ENCODE measurements around the gene TWF1. TPM values are rescaled to one million over a fixed set of nuclear protein-coding genes. Genes with fewer than 3 reads are reported as not detected.
"Not testable (repeated sequence)": the region's sequence is repeated elsewhere in the genome, so short reads cannot be mapped to it uniquely, and the experiment has no call there.

TWF1 gene
- 65.7 TPM for total RNA-seq
- polyA plus RNA-seq: 10 to 100 TPM; 16.8 to 26.9 (median 19.8) TPM

- Histone ChIP-seq H3K4me3 (ENCODE audit: low read depth, low read length) (peak within 1 kb of the TSS; percentile 96), H3K4me1 (ENCODE audit: control insufficient read depth, insufficient read depth, low read length, poor library complexity, severe bottlenecking) (peaks cover 31% of the 10 kb centered on the region), H3K9me3 (ENCODE audit: control insufficient read depth in 2 of 2, low read length in 2 of 2) (no peaks in the 10 kb centered on the region), H3K36me3 (ENCODE audit: control insufficient read depth, insufficient read depth, low read length) (peaks cover 14% of the 10 kb centered on the region), H3K27ac (ENCODE audit: insufficient read depth, low read length, poor library complexity, severe bottlenecking) (peak within 1 kb of the TSS; percentile 93), H3K27me3 (ENCODE audit: control insufficient read depth, insufficient read depth, low read length) (no peaks in the 10 kb centered on the region)
- Mint-ChIP-seq H3K4me3 (peak within 1 kb of the TSS; percentile 99 to 100 (median 100)), H3K36me3 (peaks cover 6% of the 10 kb centered on the region), H3K27ac (peak within 1 kb of the TSS; percentile 99 to 100 (median 100)), H3K9me3 (peaks cover 0 to 2% (median 0%) of the 10 kb centered on the region in 7 donors), H3K4me1 (peaks cover 23 to 42% (median 36%) of the 10 kb centered on the region in 4 donors), H3K27me3 (peaks cover 11% of the 10 kb centered on the region)
- peak; percentile 92 to 95 for ATAC-seq (ENCODE audit: low read depth in 2 of 2)
- peak; percentile 79 to 90 (median 89) for DNase-seq
Observed at GRCh38 chr12:43805860-43806736, at the start of gene TWF1. TSS of gene TWF1 (minus strand) at chr12:43806317. CDS start at chr12:43806245, 72 bp downstream.

GRCh38 chr12:43852744-43853143 is 46.6 kb upstream of the TWF1 start:
- Histone ChIP-seq H3K36me3 (ENCODE audit: control insufficient read depth, insufficient read depth, low read length) (no peaks in the 10 kb centered on the region), H3K27ac (ENCODE audit: insufficient read depth, low read length, poor library complexity, severe bottlenecking) (no peak overlapping the region), H3K9me3 (ENCODE audit: control insufficient read depth in 2 of 2, low read length in 2 of 2) (no peaks in the 10 kb centered on the region), H3K27me3 (ENCODE audit: control insufficient read depth, insufficient read depth, low read length) (no peaks in the 10 kb centered on the region), H3K4me1 (ENCODE audit: control insufficient read depth, insufficient read depth, low read length, poor library complexity, severe bottlenecking) (no peaks in the 10 kb centered on the region), H3K4me3 (ENCODE audit: low read depth, low read length) (no peak overlapping the region)
- Mint-ChIP-seq H3K36me3 (peaks cover 23% of the 10 kb centered on the region), H3K4me3 (no peak overlapping the region), H3K9me3 (peaks cover 0 to 3% (median 2%) of the 10 kb centered on the region in 7 donors), H3K27me3 (no peaks in the 10 kb centered on the region), H3K27ac (no peak overlapping the region), H3K4me1 (peaks cover 0 to 8% (median 2%) of the 10 kb centered on the region in 4 donors)
- ATAC-seq (ENCODE audit: low read depth in 2 of 2): no peak
- no peak for DNase-seq

- Histone ChIP-seq H3K27me3 (ENCODE audit: control insufficient read depth, insufficient read depth, low read length) (no peaks in the 10 kb centered on the region), H3K4me1 (ENCODE audit: control insufficient read depth, insufficient read depth, low read length, poor library complexity, severe bottlenecking) (no peaks in the 10 kb centered on the region), H3K4me3 (ENCODE audit: low read depth, low read length) (no peak overlapping the region), H3K27ac (ENCODE audit: insufficient read depth, low read length, poor library complexity, severe bottlenecking) (no peak overlapping the region), H3K36me3 (ENCODE audit: control insufficient read depth, insufficient read depth, low read length) (no peaks in the 10 kb centered on the region), H3K9me3 (ENCODE audit: control insufficient read depth in 2 of 2, low read length in 2 of 2) (no peaks in the 10 kb centered on the region)
- Mint-ChIP-seq H3K4me3 (no peak overlapping the region), H3K36me3 (peaks cover 37% of the 10 kb centered on the region), H3K4me1 (peaks cover 0 to 14% (median 5%) of the 10 kb centered on the region in 4 donors), H3K27ac (no peak overlapping the region), H3K9me3 (peaks cover 0 to 13% (median 4%) of the 10 kb centered on the region in 7 donors), H3K27me3 (no peaks in the 10 kb centered on the region)
- DNase-seq (no peak), ATAC-seq (ENCODE audit: low read depth in 2 of 2) (no peak)
Observed at GRCh38 chr12:43848786-43849185, 42.7 kb upstream of the TWF1 start.

GRCh38 chr12:43848226-43848507 is 42.0 kb upstream of the TWF1 start:
- H3K36me3 Mint-ChIP-seq: peaks cover 36% of the 10 kb centered on the region
- DNase-seq (no peak), ATAC-seq (ENCODE audit: low read depth in 2 of 2) (no peak)
- peaks cover 0 to 13% (median 4%) of the 10 kb centered on the region in 7 donors for H3K9me3 Mint-ChIP-seq
- H3K27me3 Mint-ChIP-seq: no peaks in the 10 kb centered on the region
- H3K27me3 ChIP-seq (ENCODE audit: control insufficient read depth, insufficient read depth, low read length): no peaks in the 10 kb centered on the region
- peaks cover 0 to 14% (median 4%) of the 10 kb centered on the region in 4 donors for H3K4me1 Mint-ChIP-seq
- H3K27ac Mint-ChIP-seq: no peak overlapping the region
- no peak overlapping the region for H3K4me3 ChIP-seq (ENCODE audit: low read depth, low read length)
- H3K4me3 Mint-ChIP-seq: no peak overlapping the region
- no peak overlapping the region for H3K27ac ChIP-seq (ENCODE audit: insufficient read depth, low read length, poor library complexity, severe bottlenecking)
- H3K4me1 ChIP-seq (ENCODE audit: control insufficient read depth, insufficient read depth, low read length, poor library complexity, severe bottlenecking): no peaks in the 10 kb centered on the region
- H3K36me3 ChIP-seq (ENCODE audit: control insufficient read depth, insufficient read depth, low read length): no peaks in the 10 kb centered on the region
- no peaks in the 10 kb centered on the region for H3K9me3 ChIP-seq (ENCODE audit: control insufficient read depth in 2 of 2, low read length in 2 of 2)

GRCh38 chr12:43847425-43848225 is 41.5 kb upstream of the TWF1 start:
- not testable (repeated sequence) for ATAC-seq (ENCODE audit: low read depth in 2 of 2)
- H3K36me3 Mint-ChIP-seq: peaks cover 32% of the 10 kb centered on the region

GRCh38 chr12:43842259-43842658 is 36.1 kb upstream of the TWF1 start:
- Mint-ChIP-seq H3K27ac (peak overlapping the region in 1 of 3 donors; percentile 2), H3K4me1 (peaks cover 4 to 19% (median 11%) of the 10 kb centered on the region in 4 donors)

More at GRCh38 chr12:43847425-43848225, 41.5 kb upstream of the TWF1 start:
- DNase-seq; H3K4me1 ChIP-seq (ENCODE audit: control insufficient read depth, insufficient read depth, low read length, poor library complexity, severe bottlenecking); H3K27ac Mint-ChIP-seq; H3K27me3 ChIP-seq (ENCODE audit: control insufficient read depth, insufficient read depth, low read length); H3K27ac ChIP-seq (ENCODE audit: insufficient read depth, low read length, poor library complexity, severe bottlenecking); H3K27me3 Mint-ChIP-seq; H3K9me3 ChIP-seq (ENCODE audit: control insufficient read depth in 2 of 2, low read length in 2 of 2); H3K4me3 ChIP-seq (ENCODE audit: low read depth, low read length); H3K36me3 ChIP-seq (ENCODE audit: control insufficient read depth, insufficient read depth, low read length); H3K4me3 Mint-ChIP-seq: not testable (repeated sequence)
- Mint-ChIP-seq H3K4me1 (peaks cover 0 to 14% (median 3%) of the 10 kb centered on the region in 4 donors), H3K9me3 (peaks cover 0 to 13% (median 4%) of the 10 kb centered on the region in 7 donors)

GRCh38 chr12:43841253-43841652 is 35.1 kb upstream of the TWF1 start:
- H3K9me3 ChIP-seq (ENCODE audit: control insufficient read depth in 2 of 2, low read length in 2 of 2): no peaks in the 10 kb centered on the region
- H3K27me3 Mint-ChIP-seq: no peaks in the 10 kb centered on the region
- H3K27ac Mint-ChIP-seq: no peak overlapping the region
- peaks cover 5% of the 10 kb centered on the region for H3K4me1 ChIP-seq (ENCODE audit: control insufficient read depth, insufficient read depth, low read length, poor library complexity, severe bottlenecking)
- H3K9me3 Mint-ChIP-seq: no peaks in the 10 kb centered on the region
- no peak overlapping the region for H3K4me3 ChIP-seq (ENCODE audit: low read depth, low read length)
- ATAC-seq (ENCODE audit: low read depth in 2 of 2) (no peak), DNase-seq (no peak)
- peaks cover 6% of the 10 kb centered on the region for H3K36me3 Mint-ChIP-seq
- H3K4me3 Mint-ChIP-seq: no peak overlapping the region
- H3K27me3 ChIP-seq (ENCODE audit: control insufficient read depth, insufficient read depth, low read length): no peaks in the 10 kb centered on the region
- no peaks in the 10 kb centered on the region for H3K36me3 ChIP-seq (ENCODE audit: control insufficient read depth, insufficient read depth, low read length)
- H3K4me1 Mint-ChIP-seq: peaks cover 7 to 19% (median 13%) of the 10 kb centered on the region in 4 donors
- no peak overlapping the region for H3K27ac ChIP-seq (ENCODE audit: insufficient read depth, low read length, poor library complexity, severe bottlenecking)

More at GRCh38 chr12:43842259-43842658, 36.1 kb upstream of the TWF1 start:
- DNase-seq: no peak
- Histone ChIP-seq H3K4me3 (ENCODE audit: low read depth, low read length) (no peak overlapping the region), H3K36me3 (ENCODE audit: control insufficient read depth, insufficient read depth, low read length) (no peaks in the 10 kb centered on the region), H3K4me1 (ENCODE audit: control insufficient read depth, insufficient read depth, low read length, poor library complexity, severe bottlenecking) (no peaks in the 10 kb centered on the region), H3K9me3 (ENCODE audit: control insufficient read depth in 2 of 2, low read length in 2 of 2) (no peaks in the 10 kb centered on the region), H3K27ac (ENCODE audit: insufficient read depth, low read length, poor library complexity, severe bottlenecking) (no peak overlapping the region), H3K27me3 (ENCODE audit: control insufficient read depth, insufficient read depth, low read length) (no peaks in the 10 kb centered on the region)
- H3K27me3 Mint-ChIP-seq: no peaks in the 10 kb centered on the region
- H3K4me3 Mint-ChIP-seq: no peak overlapping the region
- peaks cover 17% of the 10 kb centered on the region for H3K36me3 Mint-ChIP-seq
- ATAC-seq (ENCODE audit: low read depth in 2 of 2): no peak
- peaks cover 0 to 5% (median 2%) of the 10 kb centered on the region in 7 donors for H3K9me3 Mint-ChIP-seq

All from CD4-positive, CD25-positive, alpha-beta regulatory T cell (primary cell).